H9 (cell line): ENCODE results near the gene LRRC53. TPM values are rescaled to one million over a fixed set of nuclear protein-coding genes. Genes with fewer than 3 reads are reported as not detected.

ENCODE experiments used
- DNase-seq: peaks from one replicate; pipeline ENCODE4 v3.0.0-alpha.2; 2017
- H2AFZ ChIP-seq: one replicate; pipeline ENCODE4 v1.6.1; 2013; ENCODE audit warnings: mild to moderate bottlenecking, low read length, control low read depth, moderate library complexity
- H2AK5ac ChIP-seq: 2 replicates; pipeline ENCODE4 v1.6.1; 2013; ENCODE audit warnings: low read length, control low read depth, mixed read lengths; ENCODE audit not compliant: insufficient read length
- H2BK120ac ChIP-seq: one replicate; pipeline ENCODE4 v1.6.1; 2013; ENCODE audit warnings: low read depth, mild to moderate bottlenecking, low read length, control low read depth, inconsistent platforms; ENCODE audit not compliant: poor library complexity, severe bottlenecking
- H2BK12ac ChIP-seq: 2 replicates; pipeline ENCODE4 v1.6.1; 2013; ENCODE audit warnings: low read length, control low read depth, mixed read lengths, low read depth; ENCODE audit not compliant: insufficient read length
- H2BK15ac ChIP-seq: 2 replicates; pipeline ENCODE4 v1.6.1; 2013; ENCODE audit warnings: low read depth, low read length, control low read depth
- H2BK20ac ChIP-seq: one replicate; pipeline ENCODE4 v1.6.1; 2013; ENCODE audit warnings: low read depth, mild to moderate bottlenecking, low read length, control low read depth, inconsistent platforms; ENCODE audit not compliant: poor library complexity, severe bottlenecking
- H2BK5ac ChIP-seq: 2 replicates; pipeline ENCODE4 v1.6.1; 2013; ENCODE audit warnings: low read length, control low read depth, mixed read lengths; ENCODE audit not compliant: insufficient read length
- H3K14ac ChIP-seq: 2 replicates; pipeline ENCODE4 v1.6.1; 2013; ENCODE audit warnings: low read length, control low read depth; ENCODE audit not compliant: insufficient read depth
- H3K18ac ChIP-seq: 2 replicates; pipeline ENCODE4 v1.6.1; 2013; ENCODE audit warnings: low read depth, mild to moderate bottlenecking, mixed read lengths, low read length, control low read depth; ENCODE audit not compliant: insufficient read length
- H3K23ac ChIP-seq: 2 replicates; pipeline ENCODE4 v1.6.1; 2013; ENCODE audit warnings: low read length, control low read depth, mixed read lengths, low read depth; ENCODE audit not compliant: insufficient read length
- H3K23me2 ChIP-seq: 2 replicates; pipeline ENCODE4 v1.6.1; 2013; ENCODE audit warnings: low read depth, mild to moderate bottlenecking, mixed read lengths, low read length, control low read depth; ENCODE audit not compliant: insufficient read length, poor library complexity, severe bottlenecking
- H3K27ac ChIP-seq: 2 replicates; pipeline ENCODE4 v1.5.1; 2013; ENCODE audit warnings: low read length, control low read depth, mixed read lengths, low read depth; ENCODE audit not compliant: insufficient read length
- H3K27me3 ChIP-seq: 2 replicates; pipeline ENCODE4 v1.6.1; 2013; ENCODE audit warnings: low read length, control low read depth, inconsistent platforms; ENCODE audit not compliant: insufficient read depth
- H3K4ac ChIP-seq: 2 replicates; pipeline ENCODE4 v1.6.1; 2013; ENCODE audit warnings: low read depth, mild to moderate bottlenecking, control low read depth, inconsistent platforms, low read length, moderate library complexity
- H3K4me1 ChIP-seq: 2 replicates; pipeline ENCODE4 v1.6.1; 2013; ENCODE audit warnings: low read length, control low read depth, inconsistent platforms; ENCODE audit not compliant: insufficient read depth
- H3K4me2 ChIP-seq: 2 replicates; pipeline ENCODE4 v1.6.1; 2013; ENCODE audit warnings: low read length, control low read depth, mixed read lengths; ENCODE audit not compliant: insufficient read length, insufficient read depth
- H3K56ac ChIP-seq: 2 replicates; pipeline ENCODE4 v1.6.1; 2013; ENCODE audit warnings: low read depth, mild to moderate bottlenecking, mixed read lengths, low read length, control low read depth; ENCODE audit not compliant: insufficient read length
- H3K79me1 ChIP-seq: 2 replicates; pipeline ENCODE4 v1.6.1; 2013; ENCODE audit warnings: low read depth, mild to moderate bottlenecking, moderate library complexity, low read length, control low read depth, inconsistent platforms; ENCODE audit not compliant: insufficient read depth, poor library complexity, severe bottlenecking
- H3K79me2 ChIP-seq: 2 replicates; pipeline ENCODE4 v1.6.1; 2013; ENCODE audit warnings: low read length, control low read depth, inconsistent platforms; ENCODE audit not compliant: insufficient read depth
- H3K9ac ChIP-seq: 2 replicates; pipeline ENCODE4 v1.6.1; 2013; ENCODE audit warnings: low read length, control low read depth, mixed read lengths; ENCODE audit not compliant: insufficient read length; ENCODE audit errors: extremely low read depth
- H3K9me3 ChIP-seq: one replicate; pipeline ENCODE4 v1.6.1; 2013; ENCODE audit warnings: low read depth, low read length, inconsistent platforms; ENCODE audit not compliant: control insufficient read depth
- H3T11ph ChIP-seq: one replicate; pipeline ENCODE4 v1.6.1; 2013; ENCODE audit warnings: mild to moderate bottlenecking, low read length, control low read depth, inconsistent platforms
- H4K20me1 ChIP-seq: one replicate; pipeline ENCODE4 v1.6.1; 2013; ENCODE audit not compliant: control insufficient read depth, insufficient read length, insufficient read depth
- H4K5ac ChIP-seq: 2 replicates; pipeline ENCODE4 v1.6.1; 2013; ENCODE audit warnings: low read depth, mild to moderate bottlenecking, mixed read lengths, low read length, control low read depth; ENCODE audit not compliant: insufficient read length
- H4K8ac ChIP-seq: replicated peaks from 2 replicates; pipeline ENCODE4 v1.6.1; 2013; ENCODE audit warnings: low read length, control low read depth, mixed read lengths, low read depth; ENCODE audit not compliant: insufficient read length
- H4K91ac ChIP-seq: 2 replicates; pipeline ENCODE4 v1.6.1; 2013; ENCODE audit warnings: low read depth, mild to moderate bottlenecking, moderate library complexity, mixed read lengths, low read length, control low read depth; ENCODE audit not compliant: insufficient read length
- H3K27ac Mint-ChIP-seq, 3 experiments: 2 replicates in 2 of 3; 3 replicates in 1 of 3; pipeline ENCODE4 v1.8.0; 2020 to 2021; ENCODE audit warnings: mixed read lengths in 3 of 3, mild to moderate bottlenecking in 1 of 3, moderate library complexity in 1 of 3
- H3K27me3 Mint-ChIP-seq: 2 replicates; pipeline ENCODE4 v1.8.0; 2021; ENCODE audit warnings: low read depth, mild to moderate bottlenecking, moderate library complexity, mixed read lengths
- H3K36me3 Mint-ChIP-seq, 3 experiments: 2 replicates in 2 of 3; 3 replicates in 1 of 3; pipeline ENCODE4 v1.8.0; 2020 to 2021; ENCODE audit warnings: low read depth in 3 of 3, mixed read lengths in 3 of 3; ENCODE audit not compliant: insufficient read depth in 1 of 3
- H3K4me1 Mint-ChIP-seq, 2 experiments: 2 replicates each; pipeline ENCODE4 v1.8.0; 2020; ENCODE audit warnings: mixed read lengths in 2 of 2
- H3K4me3 Mint-ChIP-seq, 2 experiments: 2 replicates in 1 of 2; 3 replicates in 1 of 2; pipeline ENCODE4 v1.8.0; 2020 to 2021; ENCODE audit warnings: mild to moderate bottlenecking in 2 of 2, mixed read lengths in 2 of 2, moderate library complexity in 1 of 2
- H3K9me3 Mint-ChIP-seq, 2 experiments: 2 replicates in 1 of 2; 3 replicates in 1 of 2; pipeline ENCODE4 v1.8.0; 2020; ENCODE audit warnings: mild to moderate bottlenecking in 2 of 2, mixed read lengths in 2 of 2, moderate library complexity in 1 of 2
- CTCF ChIP-seq: fragments of 200-600 bp; sonication (generic); conservative IDR thresholded peaks from 3 replicates; pipeline ENCODE4 v1.8.0; 2021; ENCODE audit warnings: antibody characterized with exemption, mild to moderate bottlenecking
- total RNA-seq: library from RNA; stranded (reverse); gene quantifications from 2 replicates; pipeline ENCODE4 v1.2.1, GENCODE V29; 2021

The LRRC53 gene
- total RNA-seq, 1 experiment from 2014 or later = not detected

- no peaks in the 10 kb centered on the region for H3K36me3 Mint-ChIP-seq
- Histone ChIP-seq H2BK120ac (no peak overlapping the region), H2BK15ac (no peak overlapping the region), H2AFZ (no peak overlapping the region), H2BK20ac (no peak overlapping the region), H3K14ac (no peak overlapping the region), H3K4me1 (no peaks in the 10 kb centered on the region), H3K9me3 (no peaks in the 10 kb centered on the region), H3K56ac (no peak overlapping the region), H4K8ac (no peak overlapping the region), H3K79me1 (no peaks in the 10 kb centered on the region), H3K27ac (no peak overlapping the region), H4K20me1 (no peaks in the 10 kb centered on the region), H3K4ac (no peak overlapping the region), H3K23me2 (no peaks in the 10 kb centered on the region), H3K4me2 (no peak overlapping the region), H3K79me2 (no peaks in the 10 kb centered on the region), H2BK12ac (no peak overlapping the region), H2BK5ac (no peak overlapping the region), H3K27me3 (no peaks in the 10 kb centered on the region), H3T11ph (no peak overlapping the region), H3K18ac (no peak overlapping the region), H3K9ac (no peak overlapping the region), H2AK5ac (no peak overlapping the region), H3K23ac (no peak overlapping the region), H4K91ac (no peak overlapping the region), H4K5ac (no peak overlapping the region)
- peaks cover 8% of the 10 kb centered on the region in 2 experiments for H3K4me1 Mint-ChIP-seq
- no peak overlapping the region for H3K27ac Mint-ChIP-seq
- no peak for TF ChIP-seq CTCF
- DNase-seq = no peak
- no peaks in the 10 kb centered on the region for H3K27me3 Mint-ChIP-seq
- H3K4me3 Mint-ChIP-seq = no peak overlapping the region
- H3K9me3 Mint-ChIP-seq = no peaks in the 10 kb centered on the region; a peak in 1 of 5 replicates
Observed at GRCh38 chr1:74530892-74531291, 18.5 kb upstream of the LRRC53 start.
